HG02970 (cell line): Measurements from ENCODE around the gene LECT2.

Experiments
- ATAC-seq: cut with Tn5 transposase; IDR thresholded peaks from one replicate; pipeline ENCODE4 v1.9.1; 2021; ENCODE audit warnings: mild to moderate bottlenecking, moderate library complexity, moderate number of reproducible peaks; ENCODE audit not compliant: unreplicated experiment, low FRiP score

LECT2 gene

DNA sequence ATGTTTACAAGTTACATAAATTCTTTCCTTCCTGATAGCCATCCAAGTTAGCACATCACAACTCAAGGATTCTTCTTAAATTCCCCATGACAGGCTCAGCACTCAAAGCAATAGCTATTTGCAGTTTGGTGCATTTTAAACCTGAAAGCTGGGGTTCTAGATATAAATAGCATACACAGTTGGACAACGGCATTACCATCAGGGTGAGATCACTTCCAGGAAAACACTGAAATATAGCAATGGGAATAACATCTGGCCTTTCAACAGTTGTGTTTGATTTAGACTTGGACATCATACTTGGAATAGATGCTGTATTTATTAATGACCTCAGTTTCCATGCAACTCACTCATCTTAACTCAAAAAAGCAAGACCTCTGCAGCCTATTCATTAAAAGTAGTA is 24.7 kb upstream of the LECT2 start:
- ATAC-seq: no peak

DNA sequence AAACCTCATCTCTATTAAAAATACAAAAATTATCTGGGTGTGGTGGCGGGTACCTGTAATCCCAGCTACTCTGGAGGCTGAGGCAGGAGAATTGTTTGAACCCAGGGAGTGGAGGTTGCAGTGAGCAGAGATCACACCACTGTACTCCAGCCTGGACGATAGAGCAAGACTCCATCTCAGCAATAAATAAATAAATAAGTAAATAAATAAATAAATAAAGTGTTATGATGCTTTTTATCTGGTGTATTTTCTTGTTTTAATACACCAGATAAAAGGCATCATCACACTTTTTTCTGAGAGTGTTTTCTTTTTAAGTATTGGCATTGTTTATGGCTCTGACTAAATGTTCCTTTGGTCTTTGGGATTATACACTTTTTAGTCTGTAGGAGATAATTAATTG is 24.2 kb upstream of the LECT2 start:
- ATAC-seq: no peak

DNA sequence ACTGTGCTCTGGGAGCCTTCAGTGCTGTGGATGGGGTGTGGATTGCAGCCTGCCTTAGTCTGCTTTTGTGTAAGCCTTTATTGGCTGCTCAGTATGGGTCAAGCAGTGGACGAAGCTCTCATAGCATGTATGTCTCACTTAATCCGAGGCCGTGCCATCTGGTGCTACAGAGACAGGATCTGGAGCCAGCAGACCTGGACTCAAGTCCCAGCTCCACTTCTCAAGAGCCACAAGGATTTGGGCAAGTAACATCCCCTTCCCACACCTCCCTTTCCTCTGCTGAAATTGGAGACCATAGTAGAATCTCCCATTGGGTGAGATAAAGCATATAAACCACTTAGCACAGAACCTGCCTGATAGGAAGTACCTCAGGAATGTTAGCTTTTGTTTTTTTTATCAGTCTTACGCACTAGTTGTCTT is 23.4 kb upstream of the LECT2 start:
- no peak for ATAC-seq

DNA sequence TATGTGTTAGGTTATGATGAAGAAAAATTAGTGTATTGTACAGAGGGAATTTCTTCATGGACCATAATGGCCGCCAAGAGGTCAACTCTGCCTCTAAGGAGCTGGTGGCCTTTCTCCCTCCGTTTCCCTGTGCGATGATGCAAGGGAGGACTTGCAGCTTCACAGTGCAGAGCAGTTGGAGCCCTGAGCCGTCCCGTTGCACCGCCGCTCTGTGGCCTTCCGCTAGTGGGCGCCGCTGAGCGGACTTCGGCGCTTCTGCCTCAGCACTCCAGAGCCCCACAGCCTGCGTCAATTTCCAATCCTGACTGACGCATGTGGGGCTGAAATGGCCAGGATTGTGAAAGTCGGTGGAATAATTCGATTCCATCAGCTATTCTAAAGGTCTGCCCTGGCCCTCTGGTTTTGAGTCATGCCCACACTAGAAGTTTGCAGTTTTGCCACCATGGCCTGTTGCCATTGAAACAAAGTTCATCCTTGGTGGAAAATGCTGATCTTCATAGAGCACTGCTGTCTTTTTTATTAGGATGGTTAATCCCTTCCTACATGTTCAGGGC is 22.7 kb upstream of the LECT2 start:
- no peak for ATAC-seq

DNA sequence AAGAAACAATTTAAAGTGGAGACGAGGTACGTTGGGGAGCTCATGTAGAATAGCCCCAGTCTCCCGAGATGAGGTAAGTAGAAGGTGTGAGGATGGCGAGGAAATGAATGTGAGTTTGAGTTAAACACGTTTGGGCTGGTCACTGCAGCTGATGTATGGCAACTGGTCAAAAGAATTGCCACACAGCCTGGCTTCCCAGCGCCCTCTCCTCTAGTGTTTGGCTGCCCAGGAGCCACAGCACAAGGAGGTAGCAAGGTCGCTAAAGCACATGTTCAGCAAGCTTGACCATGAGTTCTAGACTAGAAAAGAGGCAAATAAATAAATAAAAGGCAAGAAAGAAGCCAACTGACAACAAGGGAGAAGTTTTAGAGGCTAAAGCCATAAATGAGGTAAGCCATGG is 21.4 kb upstream of the LECT2 start:
- ATAC-seq: no peak

DNA sequence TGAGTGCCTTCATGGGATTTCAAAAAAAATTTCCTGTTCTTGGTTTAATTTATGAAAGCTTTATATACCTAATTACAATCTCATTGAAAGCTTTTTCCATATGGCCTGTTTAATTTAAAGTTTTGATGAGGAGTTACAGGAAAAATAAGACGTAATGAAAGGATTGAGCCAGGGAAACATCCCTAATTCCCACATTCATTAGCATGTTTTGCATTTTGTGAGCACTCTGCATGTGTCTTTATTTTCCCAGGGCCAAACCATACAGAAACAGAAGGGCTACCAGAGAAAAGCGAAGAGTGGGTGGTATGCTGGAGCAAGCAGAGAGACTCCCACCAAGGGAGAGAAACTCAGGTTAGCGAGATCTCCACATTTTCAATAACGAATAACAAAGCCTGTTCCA is 20.3 kb upstream of the LECT2 start:
- no peak for ATAC-seq

DNA sequence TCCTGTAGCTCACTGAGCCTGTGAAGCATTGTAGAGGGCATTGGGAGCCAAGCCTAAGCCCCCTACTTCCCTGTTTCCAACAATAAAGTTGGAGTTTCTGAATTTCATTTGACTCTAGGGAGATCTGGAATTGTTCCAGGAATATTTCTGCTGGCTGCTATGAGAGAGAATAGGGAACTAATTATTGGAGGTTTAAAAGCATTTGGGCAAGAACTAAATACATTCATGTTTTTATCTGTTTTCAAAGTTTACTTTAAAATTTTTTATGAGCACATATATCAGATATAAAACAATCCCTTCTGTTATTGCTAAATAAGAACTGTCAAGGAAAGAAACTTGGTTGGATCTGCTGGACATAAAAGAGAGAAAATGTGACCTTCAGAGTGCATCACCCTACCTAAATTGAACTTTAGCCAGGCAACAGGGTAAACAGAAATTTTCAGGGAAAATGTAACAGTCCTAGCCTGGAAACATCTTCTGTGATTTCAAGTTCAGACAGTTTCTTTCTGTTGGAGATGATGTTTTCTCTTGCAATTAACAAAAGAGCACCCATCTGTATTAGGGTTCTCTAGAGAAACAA is 19.3 kb upstream of the LECT2 start:
- no peak for ATAC-seq

DNA sequence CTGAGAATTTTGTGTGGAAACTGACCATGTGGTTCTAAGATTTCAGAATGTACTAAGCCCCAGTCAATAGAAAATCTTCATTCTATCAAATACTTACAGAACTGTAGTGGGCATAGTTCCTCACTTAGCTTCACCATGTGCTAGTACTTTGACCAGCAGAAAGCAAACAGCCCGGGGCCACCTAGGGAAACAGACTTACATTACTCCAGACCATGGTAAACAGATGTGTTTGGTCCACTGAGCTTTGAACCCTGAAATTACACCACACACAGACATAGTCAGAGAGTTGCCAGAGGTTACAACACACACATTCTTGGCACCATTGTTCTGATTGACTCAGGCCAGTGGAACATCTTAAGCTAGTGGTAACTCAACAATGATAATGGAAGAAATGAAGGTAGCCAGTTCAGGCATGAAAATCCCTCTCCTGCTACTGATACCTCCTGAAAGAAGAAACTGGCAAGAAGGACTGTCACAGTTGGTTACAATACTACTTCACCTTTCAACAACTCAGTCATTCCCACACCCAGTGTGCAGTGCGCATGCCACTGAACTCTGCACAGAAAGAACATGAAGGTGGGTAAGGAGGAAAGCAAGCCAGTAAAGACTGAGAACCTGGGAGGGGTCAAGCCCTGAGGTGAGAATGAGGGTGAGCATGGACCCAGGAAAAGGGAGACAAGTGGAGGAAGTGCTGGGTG is 18.7 kb upstream of the LECT2 start:
- ATAC-seq: no peak

DNA sequence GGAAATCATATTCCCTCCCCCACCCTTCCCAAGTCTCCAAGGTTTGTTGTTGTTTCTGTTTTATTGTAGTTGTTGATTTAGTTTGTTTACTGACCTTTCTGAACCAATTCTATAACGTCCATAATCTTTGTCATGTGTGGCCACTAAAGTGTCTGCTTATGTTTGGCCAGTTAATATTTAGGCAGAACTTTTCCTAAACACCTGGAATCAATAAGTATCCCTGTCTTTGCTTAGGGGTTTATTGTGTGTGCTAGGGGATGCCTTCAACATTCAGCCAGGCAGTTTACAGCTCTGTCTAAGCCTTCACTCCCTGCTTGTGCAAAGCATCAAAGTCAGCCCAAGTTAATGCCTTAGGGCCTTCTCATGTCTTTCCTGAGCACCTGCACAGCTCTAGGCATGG is 16.9 kb upstream of the LECT2 start:
- no peak for ATAC-seq

DNA sequence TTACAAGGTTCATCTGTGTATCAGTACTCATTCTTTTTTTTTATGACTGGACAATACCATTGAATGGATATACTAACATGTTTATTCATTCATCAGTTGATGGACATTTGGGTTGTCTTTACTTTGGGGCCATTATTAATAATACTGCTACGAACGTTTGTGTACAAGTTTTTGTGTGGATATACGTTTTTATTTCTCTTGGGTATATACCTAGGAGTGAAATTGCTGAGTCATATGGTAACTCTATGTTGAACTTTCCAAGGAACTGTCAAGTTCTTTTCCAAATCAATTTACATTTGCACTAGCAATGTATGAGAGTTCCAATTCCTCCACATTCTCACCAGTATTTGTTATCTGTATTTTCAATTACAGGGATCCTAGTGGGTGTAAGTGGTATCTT is 12.0 kb upstream of the LECT2 start:
- no peak for ATAC-seq

DNA sequence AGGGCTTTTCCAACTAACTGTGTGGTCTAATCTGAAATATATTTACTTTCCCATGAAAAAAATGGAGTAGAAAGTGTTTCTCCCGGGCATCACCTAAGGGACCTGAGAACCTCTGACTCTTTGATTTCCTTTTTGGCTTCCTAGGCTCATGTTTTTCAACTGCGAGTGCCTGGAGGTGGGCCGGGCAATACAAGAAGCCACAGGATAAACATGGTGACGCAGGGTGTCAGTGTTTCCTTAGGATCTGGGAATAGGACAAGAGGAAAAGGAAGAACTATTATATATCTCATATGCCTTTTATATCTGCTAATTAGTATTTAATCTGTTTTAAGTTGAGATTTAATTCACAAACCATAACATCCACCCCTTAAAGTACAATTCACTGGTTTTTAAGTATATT is 11.4 kb upstream of the LECT2 start:
- no peak for ATAC-seq

DNA sequence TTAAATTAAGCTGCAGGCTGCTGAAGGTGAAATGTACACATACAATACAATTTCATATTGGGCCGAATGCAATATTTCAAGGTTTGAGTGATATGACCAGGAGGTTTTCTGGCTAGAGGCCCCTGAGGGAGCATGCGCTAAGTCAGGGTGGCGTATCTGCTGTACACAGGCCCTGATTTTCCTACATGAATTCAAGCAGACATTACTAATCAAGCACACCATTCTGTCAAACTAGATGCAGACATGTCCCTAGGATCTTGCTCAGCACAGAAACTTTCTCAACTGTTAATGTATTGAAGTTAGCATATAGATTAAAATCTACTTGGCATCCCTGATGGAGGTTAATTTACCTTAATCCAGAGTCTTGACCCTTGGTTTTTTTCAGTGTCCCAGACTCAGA is 10.7 kb upstream of the LECT2 start:
- no peak for ATAC-seq

DNA sequence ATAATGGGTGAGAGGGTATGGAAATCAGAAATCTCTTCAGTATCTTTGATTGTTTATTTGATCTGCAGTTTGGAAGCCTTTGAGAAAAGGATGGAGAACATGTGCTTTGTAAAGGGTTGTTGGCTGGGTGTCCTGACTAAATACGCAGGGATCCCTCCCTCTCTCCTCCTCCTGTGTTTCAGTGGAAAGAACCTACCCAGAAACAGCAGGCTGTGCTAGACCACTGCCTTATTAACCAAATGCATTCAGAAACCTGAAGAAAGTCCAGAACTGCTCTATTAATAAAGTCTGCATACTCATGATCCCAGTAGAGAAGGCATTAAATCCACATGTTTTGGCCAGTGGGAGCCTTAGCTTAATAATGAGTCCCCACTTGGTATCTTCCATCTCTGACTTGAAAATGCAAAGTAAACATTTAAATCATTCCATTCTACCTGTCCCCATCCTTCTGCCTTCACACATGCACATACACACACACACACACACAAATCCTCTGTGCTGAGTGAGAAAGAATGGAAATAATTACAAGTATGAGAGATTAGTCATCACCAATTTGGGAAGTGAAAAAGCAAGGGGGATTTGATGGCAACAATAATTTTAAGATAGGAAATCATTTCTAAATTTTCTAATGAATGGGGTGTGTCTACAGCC is 10.0 kb upstream of the LECT2 start:
- ATAC-seq: no peak

DNA sequence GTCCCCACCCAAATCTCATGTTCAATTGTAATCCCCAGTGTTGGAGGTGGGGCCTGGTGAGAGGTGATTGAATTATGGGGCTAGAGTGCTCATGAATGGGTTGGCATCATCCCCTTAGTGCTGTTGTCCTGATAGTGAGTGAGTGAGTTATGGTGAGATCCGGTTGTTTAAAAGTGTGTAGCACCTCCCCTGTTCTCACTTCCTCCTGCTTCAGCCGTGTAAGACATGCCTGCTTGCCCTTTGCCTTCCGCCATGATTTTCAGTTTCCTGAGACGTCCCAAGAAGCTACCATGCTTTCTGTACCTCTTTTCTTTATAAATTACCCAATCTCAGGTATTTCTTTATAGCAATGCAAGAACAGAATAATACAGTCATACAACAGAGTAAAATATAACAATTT is 742 bp upstream of the LECT2 start:
- no peak for ATAC-seq

DNA sequence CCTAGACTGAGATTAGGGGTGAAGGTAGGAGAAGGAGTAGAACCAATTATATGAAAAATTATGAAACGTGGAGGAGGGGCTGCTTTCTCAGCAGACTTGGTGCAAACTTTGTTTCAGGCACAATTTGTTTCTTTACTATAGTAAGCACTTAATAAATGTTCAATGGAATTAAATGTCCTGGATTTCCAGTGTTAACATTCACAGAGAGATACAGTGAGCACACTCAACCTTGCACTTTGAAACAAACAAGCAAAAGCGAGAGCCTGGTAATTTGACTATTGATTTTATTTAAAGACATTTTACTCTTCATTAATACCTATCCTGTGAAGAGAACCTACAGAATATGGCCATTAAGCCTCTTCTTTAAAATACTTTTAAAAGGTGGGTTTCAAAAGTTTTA is 933 bp downstream of the LECT2 start:
- no peak for ATAC-seq

DNA sequence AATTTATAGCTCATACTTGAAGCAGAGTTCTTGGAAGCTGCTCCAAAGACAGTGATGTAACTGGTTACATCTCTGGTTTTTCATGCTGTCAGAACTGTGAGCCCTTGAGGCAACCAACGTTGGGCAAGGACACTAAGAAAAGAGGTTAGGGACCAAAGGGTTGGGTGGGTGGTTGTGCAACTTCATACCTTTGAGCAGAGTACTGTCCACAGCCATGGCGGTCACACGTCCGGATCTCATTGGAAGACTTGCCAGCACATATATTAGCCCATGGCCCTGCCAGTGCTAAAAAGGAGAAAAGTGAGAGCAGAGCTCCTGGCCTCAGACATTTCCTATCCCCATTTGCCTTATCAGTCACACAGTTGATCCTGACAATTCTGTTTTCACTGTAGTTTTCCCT is 2.1 kb downstream of the LECT2 start:
- no peak for ATAC-seq

DNA sequence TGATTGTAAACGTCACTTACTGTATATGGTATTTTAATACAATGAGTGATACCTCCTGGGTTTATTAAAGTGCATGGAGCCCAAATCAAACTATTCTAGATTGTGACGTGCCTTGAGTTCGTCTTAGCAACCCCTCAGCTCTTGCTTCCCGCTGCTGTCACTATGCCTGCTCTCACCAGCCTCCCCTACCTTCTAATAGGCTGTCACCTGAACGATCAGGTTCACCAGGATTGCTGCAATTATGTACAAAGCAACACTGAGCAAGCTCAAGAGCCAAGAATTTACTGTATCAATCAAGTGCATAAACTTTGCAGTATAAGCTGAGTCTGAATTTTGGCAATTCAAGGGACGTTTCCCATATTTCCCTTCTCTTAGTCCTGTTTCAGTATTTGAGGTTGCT is 3.0 kb downstream of the LECT2 start:
- ATAC-seq: no peak

DNA sequence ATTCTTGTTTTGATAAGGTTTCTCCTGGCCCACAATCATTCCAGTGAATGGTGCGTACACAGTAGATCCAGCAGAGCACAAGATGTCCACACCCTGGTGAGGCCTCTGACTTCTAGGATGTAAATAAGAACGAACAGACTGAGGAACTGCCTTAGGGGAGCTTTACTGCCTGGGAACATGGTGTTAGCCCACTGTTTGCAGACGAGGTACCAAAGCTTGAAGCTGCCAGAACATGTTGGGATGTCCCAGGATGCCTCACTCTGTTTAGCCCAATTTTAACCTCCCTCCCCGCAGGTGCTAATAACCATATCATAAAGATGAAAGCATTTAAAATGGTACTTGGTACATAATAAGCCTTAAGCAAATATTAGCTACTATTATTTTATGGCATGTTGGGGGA is 3.5 kb downstream of the LECT2 start:
- ATAC-seq: no peak

DNA sequence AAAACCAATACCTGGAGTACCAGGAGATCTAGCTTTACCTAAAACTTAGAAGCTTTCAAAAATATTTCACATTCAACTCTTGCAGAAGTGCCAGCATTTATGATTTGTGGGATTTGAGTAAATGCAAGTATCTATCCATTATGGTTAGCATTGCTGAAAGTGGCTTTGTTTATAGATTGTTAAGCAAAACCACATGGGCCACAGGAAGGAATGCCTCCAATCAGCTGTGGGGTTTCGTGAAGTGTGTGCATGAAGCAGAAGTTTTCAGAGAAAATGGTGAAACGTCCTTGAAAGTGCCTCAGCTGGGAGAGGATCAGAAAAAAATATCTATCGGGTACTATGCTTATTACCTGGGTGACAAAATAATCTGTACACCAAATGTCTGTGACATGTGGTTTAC is 4.2 kb downstream of the LECT2 start:
- no peak for ATAC-seq

DNA sequence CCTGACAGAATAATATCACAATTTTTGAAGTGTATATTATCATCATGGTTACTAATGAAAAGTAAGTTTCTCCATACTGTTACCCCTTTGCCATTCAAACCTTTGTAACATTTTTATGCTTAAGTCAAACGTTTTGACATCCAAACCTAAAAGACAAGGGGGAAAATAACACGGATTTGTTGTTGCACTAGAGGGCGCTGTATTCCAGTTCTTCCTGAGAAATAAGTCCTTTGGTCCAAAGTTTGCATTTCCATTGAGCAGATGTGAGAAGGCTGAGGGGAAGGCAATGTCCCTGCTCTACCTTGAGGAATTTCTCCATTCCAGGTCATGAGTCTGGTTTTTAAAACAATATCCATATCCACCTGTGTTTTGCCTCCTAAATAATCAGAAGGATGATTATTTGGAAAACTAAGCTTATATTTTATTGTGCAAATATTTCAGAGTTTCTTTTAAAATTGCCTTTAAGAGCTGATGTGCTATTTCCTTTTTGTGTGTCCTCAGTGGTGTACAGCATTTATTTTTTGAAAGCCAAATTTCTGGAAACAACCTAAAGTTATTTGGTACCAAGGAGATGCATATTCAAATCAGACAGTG is 9.7 kb downstream of the LECT2 start:
- ATAC-seq: no peak

DNA sequence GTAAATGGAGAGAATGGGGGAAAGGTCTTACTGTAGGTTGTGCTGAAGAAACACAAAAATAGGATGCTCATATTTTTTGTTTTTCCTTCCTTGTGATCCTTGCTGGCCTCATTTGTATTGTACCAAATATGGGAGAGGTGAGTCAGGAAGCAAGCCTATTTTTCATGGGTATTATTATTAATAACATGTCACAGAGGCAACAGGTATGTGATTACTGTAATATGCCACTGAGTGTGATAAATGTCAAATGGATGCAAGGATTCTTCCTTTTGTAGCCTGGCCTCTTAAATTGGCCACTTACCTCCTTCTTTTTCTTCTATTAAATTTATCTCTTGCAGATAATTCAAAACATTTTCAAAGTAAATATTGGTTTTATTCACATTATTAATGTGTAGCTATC is 10.2 kb downstream of the LECT2 start:
- ATAC-seq: no peak
